A549 (cell line): Measurements from ENCODE around the gene GPR35.

Experiments
- CTCF ChIP-seq: fragments of >200 bp; sonication (Bioruptor Twin); formaldehyde crosslinking; IDR thresholded peaks from 3 replicates; pipeline ENCODE4 v1.5.1; 2016
- EP300 ChIP-seq, 2 experiments: fragments of >200 bp; sonication (Bioruptor Twin); formaldehyde crosslinking; IDR thresholded peaks; 2 replicates in 1 of 2; 3 replicates in 1 of 2; pipeline ENCODE4 v1.6.1; 2016 to 2017
- ESRRA ChIP-seq: fragments of 150-350 bp; IDR thresholded peaks from 2 replicates; pipeline ENCODE4 v1.6.1; 2014; ENCODE audit warnings: mild to moderate bottlenecking, low read length, borderline replicate concordance
- HDAC2 ChIP-seq: fragments of 200-600 bp; sonication (generic); IDR thresholded peaks from 2 replicates; pipeline ENCODE4 v1.6.1; 2016
- HMGXB4 ChIP-seq: fragments of 250-450 bp; sonication (Bioruptor Pico); IDR thresholded peaks from 2 replicates; pipeline ENCODE4 v1.5.0; 2021; ENCODE audit warnings: mild to moderate bottlenecking, moderate library complexity, borderline replicate concordance
- JUN ChIP-seq, 2 experiments: fragments of >200 bp; sonication (Bioruptor Twin); formaldehyde crosslinking; IDR thresholded peaks; 2 replicates in 1 of 2; 3 replicates in 1 of 2; pipeline ENCODE4 v1.6.1; 2016 to 2017
- MAX ChIP-seq: IDR thresholded peaks from 2 replicates; pipeline ENCODE4 v1.6.1; 2012
- MYC ChIP-seq: IDR thresholded peaks from 2 replicates; pipeline ENCODE4 v1.6.1; 2012; ENCODE audit warnings: mild to moderate bottlenecking, inconsistent platforms, low read length, improper control_type of control experiment, borderline replicate concordance
- NR3C1 ChIP-seq: fragments of >200 bp; sonication (Bioruptor Twin); formaldehyde crosslinking; IDR thresholded peaks from 3 replicates; pipeline ENCODE4 v1.6.1; 2017
- POLR2A ChIP-seq: IDR thresholded peaks from 2 replicates; pipeline ENCODE4 v1.6.1; 2012; ENCODE audit warnings: mild to moderate bottlenecking, low read length
- POLR2AphosphoS2 ChIP-seq: conservative IDR thresholded peaks from 2 replicates; pipeline ENCODE4 v1.6.1; 2012; ENCODE audit warnings: low read length, improper control_type of control experiment, inconsistent platforms
- RAD21 ChIP-seq, 2 experiments: fragments of >200 bp in 1 of 2; sonication (Bioruptor Twin) in 1 of 2; formaldehyde crosslinking in 1 of 2; IDR thresholded peaks in 1 of 2; conservative IDR thresholded peaks in 1 of 2; 2 replicates in 1 of 2; 3 replicates in 1 of 2; pipeline ENCODE4 v1.6.1; 2012 to 2018; ENCODE audit warnings: inconsistent platforms in 1 of 2
- RNF2 ChIP-seq: fragments of 200-600 bp; sonication (generic); IDR thresholded peaks from 2 replicates; pipeline ENCODE4 v1.6.1; 2016; ENCODE audit warnings: low read depth, mild to moderate bottlenecking, antibody characterized with exemption, moderate library complexity, borderline replicate concordance

GRCh38 chr2:240602266-240603050 lies 22.8 kb upstream of the GPR35 start:
- no peak for TF ChIP-seq MYC
- TF ChIP-seq EP300 (IDR thresholded peaks at IDR 0.05) = no peak
- no peak for TF ChIP-seq POLR2A
- no peak for TF ChIP-seq POLR2AphosphoS2
- no peak for TF ChIP-seq MAX
- TF ChIP-seq HDAC2 = no peak
- TF ChIP-seq NR3C1 = no peak
- TF ChIP-seq JUN (IDR thresholded peaks at IDR 0.05) = no peak
- TF ChIP-seq RAD21 (conservative IDR thresholded peaks at IDR 0.05 in 1 of 2, IDR thresholded peaks at IDR 0.05 in 1 of 2) = no peak
- no peak for TF ChIP-seq HMGXB4 (CRISPR knock-in tag)
- TF ChIP-seq CTCF = no peak
- TF ChIP-seq RNF2 = no peak
- TF ChIP-seq ESRRA = no peak
